LNCaP clone FGC (cell line): ENCODE data around the gene MEIS2.

Source experiments
- DNase-seq: peaks from one replicate; pipeline ENCODE4 v3.0.0-alpha.2; 2011; ENCODE audit warnings: low read depth
- H3K4me3 ChIP-seq: 2 replicates; pipeline ENCODE4 v1.5.1; 2011; ENCODE audit warnings: mild to moderate bottlenecking, low read depth, low read length, control low read depth
- CTCF ChIP-seq: IDR thresholded peaks from 2 replicates; pipeline ENCODE4 v1.5.1; 2012; ENCODE audit warnings: mild to moderate bottlenecking; ENCODE audit not compliant: control insufficient read depth, insufficient read depth; ENCODE audit errors: extremely low read depth

MEIS2 gene

GRCh38 chr15:37099319-37100108 is 835 bp downstream of the MEIS2 start:
- peak overlapping the region; percentile 55 for H3K4me3 ChIP-seq
- no peak for TF ChIP-seq CTCF
- DNase-seq = no peak

GRCh38 chr15:37098468-37099318 is 1.7 kb downstream of the MEIS2 start:
- peak overlapping the region; percentile 28; the same call in 1 of the 2 replicates for H3K4me3 ChIP-seq
- TF ChIP-seq CTCF = no peak
- DNase-seq = no peak

GRCh38 chr15:37097144-37097919 is 3.0 kb downstream of the MEIS2 start:
- no peak for DNase-seq
- no peak for TF ChIP-seq CTCF
- H3K4me3 ChIP-seq = no peak overlapping the region

- no peak for TF ChIP-seq CTCF
- no peak overlapping the region for H3K4me3 ChIP-seq
- DNase-seq = no peak
Observed at GRCh38 chr15:37096558-37097143, 3.7 kb downstream of the MEIS2 start.

- H3K4me3 ChIP-seq = no peak overlapping the region
- no peak for DNase-seq
- no peak for TF ChIP-seq CTCF
Observed at GRCh38 chr15:37095770-37096557, 4.4 kb downstream of the MEIS2 start.
